Progenitor cell of endocrine pancreas (in vitro differentiated cells): Measurements from ENCODE around the gene PAX5. TPM values are rescaled to one million over a fixed set of nuclear protein-coding genes. Genes with fewer than 3 reads are reported as not detected.

Experiments
- DNase-seq: peaks from one replicate; pipeline ENCODE4 v3.0.0; 2021; ENCODE audit warnings: low spot score; ENCODE audit not compliant: unreplicated experiment
- H3K27ac Mint-ChIP-seq: 2 replicates; pipeline ENCODE4 v1.8.0; 2021; ENCODE audit warnings: mild to moderate bottlenecking, moderate library complexity, mixed read lengths
- H3K27me3 Mint-ChIP-seq: 2 replicates; pipeline ENCODE4 v1.8.0; 2021; ENCODE audit warnings: mixed read lengths
- H3K36me3 Mint-ChIP-seq: 2 replicates; pipeline ENCODE4 v1.8.0; 2022; ENCODE audit warnings: mixed read lengths; ENCODE audit not compliant: insufficient read depth
- H3K4me1 Mint-ChIP-seq: 2 replicates; pipeline ENCODE4 v1.8.0; 2021; ENCODE audit warnings: low read depth, mixed read lengths
- H3K4me3 Mint-ChIP-seq: 2 replicates; pipeline ENCODE4 v1.8.0; 2021; ENCODE audit warnings: low read depth, mild to moderate bottlenecking, moderate library complexity, mixed read lengths
- H3K9me3 Mint-ChIP-seq: 2 replicates; pipeline ENCODE4 v1.8.0; 2021; ENCODE audit warnings: low read depth, mixed read lengths
- total RNA-seq: library from RNA; stranded (reverse); gene quantifications from 2 replicates; pipeline ENCODE4 v1.2.1, GENCODE V29; 2021
- TF ChIP-seq, protein P1 (sequence below): fragments of 200-600 bp; sonication (generic); IDR thresholded peaks from one replicate; pipeline ENCODE4 v1.5.0; 2021; ENCODE audit warnings: antibody characterized with exemption, mild to moderate bottlenecking; ENCODE audit not compliant: unreplicated experiment

PAX5 gene
- total RNA-seq, 1 donor from 2014 or later, result not detected

DNA sequence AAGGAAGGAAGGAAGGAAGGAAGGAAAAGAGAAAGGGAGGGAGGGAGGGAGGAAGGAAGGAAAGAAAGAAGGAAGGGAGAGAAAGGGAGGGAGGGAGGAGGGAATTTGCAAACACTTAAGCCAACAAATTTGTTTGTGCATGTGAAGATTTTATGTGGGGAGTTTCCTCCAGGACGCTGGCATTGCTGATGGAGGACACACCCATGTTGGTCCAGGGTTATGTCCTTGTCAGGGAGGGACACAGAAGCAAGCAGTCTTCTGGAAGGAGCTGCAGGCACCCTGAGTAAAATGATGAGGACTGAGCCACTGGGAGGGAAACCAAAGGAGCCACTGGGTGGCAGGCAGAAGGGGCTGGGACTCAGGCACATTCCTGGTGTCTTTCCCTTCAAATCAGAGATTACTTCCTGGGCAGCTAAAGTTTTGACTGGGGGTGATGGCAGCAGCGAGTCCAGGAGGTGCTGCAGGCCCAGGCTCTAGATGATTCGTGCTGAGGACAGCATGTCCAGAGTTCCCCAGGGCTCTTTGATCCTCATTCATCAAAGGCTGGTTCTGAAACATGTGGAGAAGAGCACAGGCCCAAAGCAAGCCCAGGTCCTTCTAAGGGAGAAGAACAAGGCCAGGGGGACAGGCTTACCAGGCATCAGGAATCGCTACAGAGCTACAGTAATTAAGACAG, 109.2 kb downstream of the PAX5 start:
- Mint-ChIP-seq H3K36me3 (no peaks in the 10 kb centered on the region), H3K4me3 (no peak overlapping the region), H3K27ac (no peak overlapping the region), H3K27me3 (peaks cover 62% of the 10 kb centered on the region), H3K4me1 (peaks cover 4% of the 10 kb centered on the region), H3K9me3 (no peaks in the 10 kb centered on the region)
- TF ChIP-seq, protein P1, sequence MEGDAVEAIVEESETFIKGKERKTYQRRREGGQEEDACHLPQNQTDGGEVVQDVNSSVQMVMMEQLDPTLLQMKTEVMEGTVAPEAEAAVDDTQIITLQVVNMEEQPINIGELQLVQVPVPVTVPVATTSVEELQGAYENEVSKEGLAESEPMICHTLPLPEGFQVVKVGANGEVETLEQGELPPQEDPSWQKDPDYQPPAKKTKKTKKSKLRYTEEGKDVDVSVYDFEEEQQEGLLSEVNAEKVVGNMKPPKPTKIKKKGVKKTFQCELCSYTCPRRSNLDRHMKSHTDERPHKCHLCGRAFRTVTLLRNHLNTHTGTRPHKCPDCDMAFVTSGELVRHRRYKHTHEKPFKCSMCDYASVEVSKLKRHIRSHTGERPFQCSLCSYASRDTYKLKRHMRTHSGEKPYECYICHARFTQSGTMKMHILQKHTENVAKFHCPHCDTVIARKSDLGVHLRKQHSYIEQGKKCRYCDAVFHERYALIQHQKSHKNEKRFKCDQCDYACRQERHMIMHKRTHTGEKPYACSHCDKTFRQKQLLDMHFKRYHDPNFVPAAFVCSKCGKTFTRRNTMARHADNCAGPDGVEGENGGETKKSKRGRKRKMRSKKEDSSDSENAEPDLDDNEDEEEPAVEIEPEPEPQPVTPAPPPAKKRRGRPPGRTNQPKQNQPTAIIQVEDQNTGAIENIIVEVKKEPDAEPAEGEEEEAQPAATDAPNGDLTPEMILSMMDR, result no peak
- DNase-seq, result no peak

DNA sequence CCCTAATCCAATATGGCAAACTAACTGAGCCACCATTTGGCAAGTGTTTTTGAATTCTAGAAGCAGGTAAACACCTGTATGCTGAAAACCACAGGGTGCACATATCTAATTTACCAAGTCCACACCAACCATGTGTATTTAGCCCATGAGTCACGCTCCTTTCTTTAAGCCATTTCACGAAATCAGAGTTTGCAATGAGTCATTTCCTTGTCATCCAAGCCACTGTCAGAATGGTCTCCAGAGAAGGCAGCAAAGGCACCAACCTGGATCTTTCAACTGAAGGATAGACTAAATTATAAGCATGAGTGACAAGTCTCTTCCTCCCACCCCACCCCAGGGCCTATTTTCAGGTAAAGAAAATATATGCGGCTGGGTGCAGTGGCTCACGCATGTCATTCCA, 110.0 kb downstream of the PAX5 start:
- Mint-ChIP-seq H3K27ac (no peak overlapping the region), H3K4me1 (peaks cover 4% of the 10 kb centered on the region), H3K27me3 (peaks cover 55% of the 10 kb centered on the region), H3K36me3 (no peaks in the 10 kb centered on the region), H3K9me3 (peaks cover 3% of the 10 kb centered on the region), H3K4me3 (no peak overlapping the region)
- DNase-seq, result no peak
- TF ChIP-seq, protein P1, result no peak

DNA sequence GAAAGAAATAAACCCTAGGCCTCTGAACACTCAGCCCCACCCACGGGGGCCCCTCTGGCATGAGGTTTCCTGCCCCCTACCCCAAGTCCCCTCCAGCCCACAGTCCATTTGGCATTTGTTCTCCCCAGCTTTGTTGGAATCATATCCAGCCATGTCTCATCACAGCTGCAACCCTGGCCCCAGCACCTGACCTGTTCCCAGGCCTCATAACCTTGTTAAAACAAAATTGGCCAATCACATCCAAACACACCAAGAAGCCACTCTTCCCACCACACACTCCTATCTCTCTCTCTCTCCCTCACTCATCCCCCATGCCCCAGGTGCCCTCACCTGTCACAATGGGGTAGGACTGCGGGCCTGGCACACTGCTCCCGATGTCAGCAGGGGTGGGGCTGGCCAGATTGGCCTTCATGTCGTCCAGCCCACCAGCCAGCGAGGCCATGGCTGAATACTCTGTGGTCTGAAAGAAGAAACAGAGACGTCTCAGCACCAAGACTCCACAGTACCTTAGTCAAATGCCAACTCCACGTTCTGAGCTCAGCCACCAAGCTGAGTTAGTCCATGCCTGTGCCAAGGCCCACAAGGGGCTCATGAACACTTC, 110.9 kb downstream of the PAX5 start:
- TF ChIP-seq, protein P1, result no peak
- no peaks in the 10 kb centered on the region for H3K4me1 Mint-ChIP-seq
- no peaks in the 10 kb centered on the region for H3K36me3 Mint-ChIP-seq
- H3K27ac Mint-ChIP-seq, result no peak overlapping the region
- DNase-seq, result no peak
- H3K27me3 Mint-ChIP-seq, result peaks cover 47% of the 10 kb centered on the region
- H3K4me3 Mint-ChIP-seq, result no peak overlapping the region
- H3K9me3 Mint-ChIP-seq, result peaks cover 4% of the 10 kb centered on the region

DNA sequence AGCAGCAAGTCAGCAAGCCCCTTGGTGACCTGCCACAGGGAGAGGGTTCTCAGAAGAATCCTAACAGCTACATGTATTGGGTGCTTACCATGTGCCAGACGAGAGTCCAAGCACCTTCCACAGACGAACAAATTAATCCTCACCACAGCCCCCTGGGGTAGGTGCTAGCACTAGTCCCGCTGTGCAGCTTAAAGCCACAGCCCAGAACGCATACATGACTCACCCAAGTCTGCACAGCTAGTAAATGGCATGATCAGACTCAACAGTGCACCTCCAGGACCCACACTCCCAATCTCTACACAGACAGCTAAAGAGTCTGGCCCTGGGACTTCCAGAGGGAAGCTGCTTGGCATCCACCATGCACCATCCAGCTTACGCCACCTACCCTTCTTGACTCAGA, 111.5 kb downstream of the PAX5 start:
- TF ChIP-seq, protein P1, result no peak
- no peaks in the 10 kb centered on the region for H3K36me3 Mint-ChIP-seq
- H3K27ac Mint-ChIP-seq, result no peak overlapping the region
- H3K4me1 Mint-ChIP-seq, result peaks cover 3% of the 10 kb centered on the region
- H3K27me3 Mint-ChIP-seq, result peaks cover 44% of the 10 kb centered on the region
- no peak for DNase-seq
- H3K9me3 Mint-ChIP-seq, result peaks cover 4% of the 10 kb centered on the region
- H3K4me3 Mint-ChIP-seq, result no peak overlapping the region

DNA sequence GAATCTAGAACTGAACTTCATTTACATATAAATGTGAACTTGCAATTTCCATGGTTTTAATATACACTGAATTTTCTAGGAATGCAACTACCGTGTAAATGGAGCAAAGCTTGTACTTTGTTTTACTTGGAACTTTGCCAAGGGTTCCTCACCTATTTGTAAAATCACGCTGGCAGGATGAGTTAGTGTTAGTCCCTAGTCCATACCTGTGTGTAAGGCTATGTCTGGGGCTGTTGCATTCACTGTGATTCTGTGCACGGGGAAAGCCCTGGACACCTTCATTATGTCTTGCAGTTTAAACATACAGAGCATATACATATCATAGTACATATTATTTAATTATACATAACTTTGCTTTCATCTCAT, 119.9 kb downstream of the PAX5 start:
- Mint-ChIP-seq H3K9me3 (peaks cover 3% of the 10 kb centered on the region), H3K27ac (no peak overlapping the region), H3K4me1 (peaks cover 3% of the 10 kb centered on the region), H3K27me3 (peaks cover 11% of the 10 kb centered on the region), H3K36me3 (no peaks in the 10 kb centered on the region), H3K4me3 (no peak overlapping the region)
- DNase-seq, result no peak
- TF ChIP-seq, protein P1, result no peak
